IgD-negative memory B cell (primary cell): ENCODE results near the gene PAQR5. TPM values are rescaled to one million over a fixed set of nuclear protein-coding genes. Genes with fewer than 3 reads are reported as not detected.

Experiments
- H3K27ac Mint-ChIP-seq, 3 donors: one replicate each; pipeline ENCODE4 v1.8.0; 2020 to 2022; ENCODE audit warnings: mild to moderate bottlenecking in 3 of 3, mixed read lengths in 3 of 3, moderate library complexity in 1 of 3
- H3K27me3 Mint-ChIP-seq: one replicate; pipeline ENCODE4 v1.8.0; 2021; ENCODE audit warnings: mixed read lengths
- H3K36me3 Mint-ChIP-seq: one replicate; pipeline ENCODE4 v1.8.0; 2020; ENCODE audit warnings: mild to moderate bottlenecking, mixed read lengths
- H3K4me1 Mint-ChIP-seq, 3 donors: one replicate each; pipeline ENCODE4 v1.8.0; 2020 to 2022; ENCODE audit warnings: mixed read lengths in 3 of 3, mild to moderate bottlenecking in 1 of 3
- H3K4me3 Mint-ChIP-seq, 4 donors: one replicate each; pipeline ENCODE4 v1.8.0; 2020 to 2022; ENCODE audit warnings: mild to moderate bottlenecking in 4 of 4, mixed read lengths in 4 of 4, moderate library complexity in 3 of 4
- H3K9me3 Mint-ChIP-seq, 3 donors: one replicate each; pipeline ENCODE4 v1.8.0; 2020 to 2021; ENCODE audit warnings: mixed read lengths in 3 of 3, mild to moderate bottlenecking in 1 of 3
- polyA plus RNA-seq: library from polyadenylated mRNA; unstranded; fragments of 300-500 nt; fragmentation: Illumina TruSeq; gene quantifications from one replicate; pipeline ENCODE4 v1.2.3, GENCODE V29; 2021

Gene PAQR5
- polyA plus RNA-seq: not detected

GRCh38 chr15:69298697-69299441 is at the start of gene PAQR5:
PAQR5 (plus strand) TSS chr15:69298912; CDS start chr15:69360081, 61,169 bp downstream.
- Mint-ChIP-seq H3K36me3 (no peaks in the 10 kb centered on the region), H3K4me1 (peaks cover 0 to 3% (median 2%) of the 10 kb centered on the region in 3 donors), H3K27me3 (peaks cover 36% of the 10 kb centered on the region), H3K27ac (no peak within 1 kb of the TSS), H3K4me3 (peak within 1 kb of the TSS in 3 of 4 donors; percentile 58 to 67 (median 59)), H3K9me3 (peaks cover 0 to 4% (median 0%) of the 10 kb centered on the region in 3 donors)

GRCh38 chr15:69253156-69253555 is 45.6 kb upstream of the PAQR5 start:
- no peak overlapping the region for H3K4me3 Mint-ChIP-seq
- no peaks in the 10 kb centered on the region for H3K27me3 Mint-ChIP-seq
- H3K27ac Mint-ChIP-seq: no peak overlapping the region
- H3K4me1 Mint-ChIP-seq: no peaks in the 10 kb centered on the region
- H3K36me3 Mint-ChIP-seq: peaks cover 4% of the 10 kb centered on the region
- no peaks in the 10 kb centered on the region for H3K9me3 Mint-ChIP-seq

GRCh38 chr15:69265347-69265955 is 33.3 kb upstream of the PAQR5 start:
- Mint-ChIP-seq H3K27ac (no peak overlapping the region), H3K4me1 (no peaks in the 10 kb centered on the region), H3K9me3 (no peaks in the 10 kb centered on the region), H3K27me3 (no peaks in the 10 kb centered on the region), H3K36me3 (peaks cover 2% of the 10 kb centered on the region), H3K4me3 (no peak overlapping the region)

GRCh38 chr15:69271217-69271616 is 27.5 kb upstream of the PAQR5 start:
- no peak overlapping the region for H3K4me3 Mint-ChIP-seq
- no peak overlapping the region for H3K27ac Mint-ChIP-seq
- peaks cover 0 to 1% (median 0%) of the 10 kb centered on the region in 3 donors for H3K4me1 Mint-ChIP-seq
- no peaks in the 10 kb centered on the region for H3K9me3 Mint-ChIP-seq
- no peaks in the 10 kb centered on the region for H3K27me3 Mint-ChIP-seq
- peaks cover 2% of the 10 kb centered on the region for H3K36me3 Mint-ChIP-seq

- Mint-ChIP-seq H3K9me3 (no peaks in the 10 kb centered on the region), H3K4me1 (peaks cover 0 to 1% (median 0%) of the 10 kb centered on the region in 3 donors), H3K27ac (no peak overlapping the region), H3K27me3 (no peaks in the 10 kb centered on the region), H3K36me3 (no peaks in the 10 kb centered on the region), H3K4me3 (no peak overlapping the region)
Observed at GRCh38 chr15:69272139-69272538, 26.6 kb upstream of the PAQR5 start.

- Mint-ChIP-seq H3K27ac (no peak overlapping the region), H3K4me3 (no peak overlapping the region), H3K4me1 (peaks cover 0 to 1% (median 0%) of the 10 kb centered on the region in 3 donors), H3K9me3 (no peaks in the 10 kb centered on the region), H3K27me3 (no peaks in the 10 kb centered on the region), H3K36me3 (no peaks in the 10 kb centered on the region)
Observed at GRCh38 chr15:69272891-69273290, 25.8 kb upstream of the PAQR5 start.

- Mint-ChIP-seq H3K36me3 (no peaks in the 10 kb centered on the region), H3K4me1 (peaks cover 0 to 1% (median 0%) of the 10 kb centered on the region in 3 donors), H3K27me3 (peaks cover 1% of the 10 kb centered on the region), H3K27ac (no peak overlapping the region), H3K9me3 (no peaks in the 10 kb centered on the region), H3K4me3 (no peak overlapping the region)
Observed at GRCh38 chr15:69275074-69275670, 23.5 kb upstream of the PAQR5 start.

GRCh38 chr15:69275933-69276560 is 22.7 kb upstream of the PAQR5 start:
- H3K9me3 Mint-ChIP-seq: no peaks in the 10 kb centered on the region
- H3K27ac Mint-ChIP-seq: no peak overlapping the region
- H3K36me3 Mint-ChIP-seq: no peaks in the 10 kb centered on the region
- peaks cover 1% of the 10 kb centered on the region for H3K27me3 Mint-ChIP-seq
- H3K4me3 Mint-ChIP-seq: no peak overlapping the region
- H3K4me1 Mint-ChIP-seq: peaks cover 0 to 1% (median 0%) of the 10 kb centered on the region in 3 donors

- Mint-ChIP-seq H3K36me3 (no peaks in the 10 kb centered on the region), H3K9me3 (no peaks in the 10 kb centered on the region), H3K4me1 (peaks cover 0 to 1% (median 0%) of the 10 kb centered on the region in 3 donors), H3K27me3 (peaks cover 1% of the 10 kb centered on the region), H3K4me3 (no peak overlapping the region), H3K27ac (no peak overlapping the region)
Observed at GRCh38 chr15:69277316-69277715, 21.4 kb upstream of the PAQR5 start.

- H3K27me3 Mint-ChIP-seq: peaks cover 1% of the 10 kb centered on the region
- no peak overlapping the region for H3K4me3 Mint-ChIP-seq
- H3K9me3 Mint-ChIP-seq: no peaks in the 10 kb centered on the region
- H3K4me1 Mint-ChIP-seq: peaks cover 0 to 1% (median 0%) of the 10 kb centered on the region in 3 donors
- H3K36me3 Mint-ChIP-seq: no peaks in the 10 kb centered on the region
- no peak overlapping the region for H3K27ac Mint-ChIP-seq
Observed at GRCh38 chr15:69279636-69280035, 19.1 kb upstream of the PAQR5 start.

- no peaks in the 10 kb centered on the region for H3K4me1 Mint-ChIP-seq
- no peaks in the 10 kb centered on the region for H3K9me3 Mint-ChIP-seq
- no peaks in the 10 kb centered on the region for H3K36me3 Mint-ChIP-seq
- H3K27ac Mint-ChIP-seq: no peak overlapping the region
- H3K27me3 Mint-ChIP-seq: peaks cover 1% of the 10 kb centered on the region
- H3K4me3 Mint-ChIP-seq: no peak overlapping the region
Observed at GRCh38 chr15:69280783-69281182, 17.9 kb upstream of the PAQR5 start.

- Mint-ChIP-seq H3K9me3 (no peaks in the 10 kb centered on the region), H3K4me1 (peaks cover 0 to 2% (median 0%) of the 10 kb centered on the region in 3 donors), H3K36me3 (no peaks in the 10 kb centered on the region), H3K4me3 (no peak overlapping the region), H3K27me3 (peaks cover 1% of the 10 kb centered on the region), H3K27ac (no peak overlapping the region)
Observed at GRCh38 chr15:69282104-69282743, 16.5 kb upstream of the PAQR5 start.

GRCh38 chr15:69285834-69286233 is 12.9 kb upstream of the PAQR5 start:
- Mint-ChIP-seq H3K27me3 (no peaks in the 10 kb centered on the region), H3K36me3 (no peaks in the 10 kb centered on the region), H3K4me3 (no peak overlapping the region), H3K9me3 (no peaks in the 10 kb centered on the region), H3K4me1 (peaks cover 0 to 4% (median 0%) of the 10 kb centered on the region in 3 donors), H3K27ac (no peak overlapping the region)

GRCh38 chr15:69288011-69288410 is 10.7 kb upstream of the PAQR5 start:
- H3K4me3 Mint-ChIP-seq: no peak overlapping the region
- no peak overlapping the region for H3K27ac Mint-ChIP-seq
- H3K27me3 Mint-ChIP-seq: no peaks in the 10 kb centered on the region
- H3K4me1 Mint-ChIP-seq: peaks cover 0 to 4% (median 0%) of the 10 kb centered on the region in 3 donors
- no peaks in the 10 kb centered on the region for H3K9me3 Mint-ChIP-seq
- H3K36me3 Mint-ChIP-seq: no peaks in the 10 kb centered on the region
